ENCODE data around the gene TEX51. TPM values are rescaled to one million over a fixed set of nuclear protein-coding genes. Genes with fewer than 3 reads are reported as not detected.

The TEX51 gene
- total RNA-seq, 1 experiment from 2014 or later: not detected

- no peaks in the 10 kb centered on the region for H3K36me3 ChIP-seq (replicated peaks; ENCODE audit: control insufficient read depth, insufficient read depth, low read length)
- DNase-seq: no peak
- H3K27me3 ChIP-seq (ENCODE audit: control insufficient read depth, insufficient read depth, low read length): no peaks in the 10 kb centered on the region
- H3K4me3 ChIP-seq (ENCODE audit: insufficient read depth, low read depth, low read length): no peak overlapping the region
These were observed 35.2 kb upstream of the TEX51 start for GRCh38 chr2:126863336-126864015.

- no peaks in the 10 kb centered on the region for H3K36me3 ChIP-seq (replicated peaks; ENCODE audit: control insufficient read depth, insufficient read depth, low read length)
- no peak overlapping the region for H3K4me3 ChIP-seq (ENCODE audit: insufficient read depth, low read depth, low read length)
- DNase-seq: peak; percentile 63
- H3K27me3 ChIP-seq (ENCODE audit: control insufficient read depth, insufficient read depth, low read length): no peaks in the 10 kb centered on the region
These were observed 33.8 kb upstream of the TEX51 start for GRCh38 chr2:126864861-126865260.

GRCh38 chr2:126866451-126866850 lies 32.2 kb upstream of the TEX51 start:
- no peak overlapping the region for H3K4me3 ChIP-seq (ENCODE audit: insufficient read depth, low read depth, low read length)

DNA sequence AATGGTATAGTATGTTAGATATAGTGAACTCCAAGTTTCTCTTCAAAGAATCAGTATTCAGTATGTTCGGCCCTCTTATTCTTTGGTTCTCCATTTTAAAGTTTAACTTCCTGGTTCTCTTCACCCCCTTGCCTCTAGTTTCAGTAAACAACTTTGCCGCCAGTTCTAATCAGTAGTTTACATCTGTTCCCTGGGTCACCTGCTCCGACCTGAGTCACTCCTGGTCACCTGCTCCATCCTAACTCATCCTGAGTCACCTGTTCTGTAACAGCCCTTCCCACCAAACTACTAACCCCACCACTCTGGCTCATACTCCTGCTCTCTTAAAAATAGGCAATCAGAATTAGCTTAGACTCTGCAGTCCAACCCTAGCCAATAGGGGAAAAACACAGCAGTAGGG lies 23.7 kb upstream of the TEX51 start:
- no peak for DNase-seq
- no peaks in the 10 kb centered on the region for H3K27me3 ChIP-seq (ENCODE audit: control insufficient read depth, insufficient read depth, low read length)
- H3K36me3 ChIP-seq (replicated peaks; ENCODE audit: control insufficient read depth, insufficient read depth, low read length): no peaks in the 10 kb centered on the region
- H3K4me3 ChIP-seq (ENCODE audit: insufficient read depth, low read depth, low read length): no peak overlapping the region

More at GRCh38 chr2:126866451-126866850, 32.2 kb upstream of the TEX51 start:
- no peaks in the 10 kb centered on the region for H3K27me3 ChIP-seq (ENCODE audit: control insufficient read depth, insufficient read depth, low read length)
- H3K36me3 ChIP-seq (replicated peaks; ENCODE audit: control insufficient read depth, insufficient read depth, low read length): no peaks in the 10 kb centered on the region
- no peak for DNase-seq

DNA sequence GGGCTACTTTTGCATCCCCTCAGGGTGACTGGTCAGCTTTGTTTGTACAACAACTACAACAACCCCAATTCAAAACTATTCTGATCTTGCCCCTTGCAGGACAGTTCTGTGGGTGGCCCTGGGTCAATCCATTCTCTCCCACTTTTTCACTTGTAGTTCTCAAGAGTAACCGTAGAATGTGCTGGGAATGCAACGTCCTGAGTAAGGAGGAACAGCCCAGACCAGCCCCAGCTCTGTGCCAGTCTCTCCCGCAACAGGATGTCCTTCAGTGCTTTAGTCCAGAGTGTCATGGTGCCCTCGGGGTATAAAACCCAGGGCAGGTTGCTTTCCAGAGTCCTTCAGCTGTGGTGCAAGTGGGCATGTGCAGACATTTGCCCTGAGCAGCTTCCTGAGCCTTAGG lies 22.1 kb upstream of the TEX51 start:
- H3K27me3 ChIP-seq (ENCODE audit: control insufficient read depth, insufficient read depth, low read length): no peaks in the 10 kb centered on the region
- no peak overlapping the region for H3K4me3 ChIP-seq (ENCODE audit: insufficient read depth, low read depth, low read length)
- no peaks in the 10 kb centered on the region for H3K36me3 ChIP-seq (replicated peaks; ENCODE audit: control insufficient read depth, insufficient read depth, low read length)
- no peak for DNase-seq

DNA sequence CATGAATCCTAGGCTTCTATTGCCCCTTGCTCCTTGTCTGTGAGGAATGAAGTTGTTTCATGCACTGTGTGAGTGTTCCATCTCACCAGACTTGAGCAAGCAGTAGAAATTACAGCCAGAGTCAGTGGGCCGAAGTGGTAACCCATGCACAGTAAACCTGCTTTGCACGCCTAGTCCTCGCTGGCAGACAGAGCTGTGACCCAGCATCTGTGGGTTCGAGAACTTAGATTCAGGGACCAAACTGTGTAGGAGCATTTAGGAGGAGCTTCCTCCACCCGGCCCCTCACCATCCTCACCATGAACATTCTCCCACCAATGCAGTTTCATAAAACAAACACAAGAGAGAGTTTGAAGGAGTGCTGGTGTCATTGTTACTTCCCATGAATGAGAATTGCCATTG lies 21.6 kb upstream of the TEX51 start:
- Histone ChIP-seq H3K36me3 (replicated peaks; ENCODE audit: control insufficient read depth, insufficient read depth, low read length) (no peaks in the 10 kb centered on the region), H3K4me3 (ENCODE audit: insufficient read depth, low read depth, low read length) (no peak overlapping the region), H3K27me3 (ENCODE audit: control insufficient read depth, insufficient read depth, low read length) (no peaks in the 10 kb centered on the region)
- no peak for DNase-seq

GRCh38 chr2:126877861-126878565 lies 20.7 kb upstream of the TEX51 start:
- Histone ChIP-seq H3K36me3 (replicated peaks; ENCODE audit: control insufficient read depth, insufficient read depth, low read length) (no peaks in the 10 kb centered on the region), H3K27me3 (ENCODE audit: control insufficient read depth, insufficient read depth, low read length) (no peaks in the 10 kb centered on the region)
- DNase-seq: no peak

DNA sequence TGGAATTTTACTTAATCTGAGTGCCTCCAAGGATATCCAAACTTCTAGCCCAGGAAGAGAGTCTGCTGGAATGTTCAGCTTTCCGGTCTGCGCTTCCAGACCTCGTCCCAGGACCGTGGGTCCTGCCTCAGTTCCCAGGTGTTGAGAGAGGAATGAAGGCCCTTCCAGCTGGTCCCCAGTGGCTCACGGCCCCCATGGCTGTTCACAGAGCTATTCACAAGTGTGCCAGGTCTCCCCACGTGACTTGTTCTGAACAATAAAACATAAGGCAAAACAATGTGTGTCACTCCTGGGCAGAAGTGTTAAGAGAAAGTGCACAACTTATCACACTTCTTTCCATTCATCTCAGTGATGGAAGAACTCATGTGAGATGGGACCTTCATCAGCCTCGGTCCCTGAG lies 20.1 kb upstream of the TEX51 start:
- Histone ChIP-seq H3K27me3 (ENCODE audit: control insufficient read depth, insufficient read depth, low read length) (no peaks in the 10 kb centered on the region; the same call in 1 of the 2 replicates), H3K4me3 (ENCODE audit: insufficient read depth, low read depth, low read length) (no peak overlapping the region), H3K36me3 (replicated peaks; ENCODE audit: control insufficient read depth, insufficient read depth, low read length) (no peaks in the 10 kb centered on the region)
- no peak for DNase-seq

More at GRCh38 chr2:126877861-126878565, 20.7 kb upstream of the TEX51 start:
- H3K4me3 ChIP-seq (ENCODE audit: insufficient read depth, low read depth, low read length): no peak overlapping the region

DNA sequence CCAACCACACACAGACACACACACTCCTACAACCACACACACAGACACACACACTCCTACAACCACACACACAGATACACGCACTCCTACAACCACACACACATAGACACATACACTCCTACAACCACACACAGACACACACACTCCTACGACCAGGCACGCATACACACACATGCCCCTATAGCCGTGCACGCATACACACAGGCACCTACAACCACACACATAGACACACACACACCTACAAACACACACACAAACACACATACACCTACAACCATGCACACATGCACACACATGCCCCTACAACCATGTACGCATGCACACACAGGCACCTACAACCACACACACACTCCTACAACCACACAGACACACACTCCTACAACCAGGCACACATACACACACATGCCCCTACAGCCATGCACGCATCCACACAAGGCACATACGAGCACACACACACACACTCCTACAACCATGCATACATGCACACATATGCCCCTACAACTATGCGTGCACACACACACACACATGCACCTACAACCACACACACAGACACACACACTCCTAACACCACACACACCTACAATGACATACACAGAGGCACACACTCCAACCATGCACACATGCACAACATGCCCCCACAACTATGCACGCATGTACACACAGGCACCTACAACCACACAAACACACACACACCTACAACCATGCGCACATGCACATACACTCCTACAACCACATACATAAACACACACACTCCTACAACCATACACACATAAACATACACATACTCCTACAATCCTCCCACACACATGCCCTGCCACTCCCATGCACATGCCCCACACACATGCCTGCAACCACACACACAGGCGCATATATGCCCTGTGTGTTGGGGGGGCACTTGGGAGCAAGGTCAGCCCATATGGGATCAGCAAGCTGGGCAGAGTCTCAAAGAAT lies 19.1 kb upstream of the TEX51 start:
- H3K4me3 ChIP-seq (ENCODE audit: insufficient read depth, low read depth, low read length): no peak overlapping the region
- no peak for DNase-seq
- H3K27me3 ChIP-seq (ENCODE audit: control insufficient read depth, insufficient read depth, low read length): no peaks in the 10 kb centered on the region; the same call in 1 of the 2 replicates
- no peaks in the 10 kb centered on the region for H3K36me3 ChIP-seq (replicated peaks; ENCODE audit: control insufficient read depth, insufficient read depth, low read length)

- DNase-seq: no peak
- H3K27me3 ChIP-seq (ENCODE audit: control insufficient read depth, insufficient read depth, low read length): no peaks in the 10 kb centered on the region; the same call in 1 of the 2 replicates
- no peak overlapping the region for H3K4me3 ChIP-seq (ENCODE audit: insufficient read depth, low read depth, low read length)
- no peaks in the 10 kb centered on the region for H3K36me3 ChIP-seq (replicated peaks; ENCODE audit: control insufficient read depth, insufficient read depth, low read length)
These were observed 18.4 kb upstream of the TEX51 start for GRCh38 chr2:126880324-126880723.

DNA sequence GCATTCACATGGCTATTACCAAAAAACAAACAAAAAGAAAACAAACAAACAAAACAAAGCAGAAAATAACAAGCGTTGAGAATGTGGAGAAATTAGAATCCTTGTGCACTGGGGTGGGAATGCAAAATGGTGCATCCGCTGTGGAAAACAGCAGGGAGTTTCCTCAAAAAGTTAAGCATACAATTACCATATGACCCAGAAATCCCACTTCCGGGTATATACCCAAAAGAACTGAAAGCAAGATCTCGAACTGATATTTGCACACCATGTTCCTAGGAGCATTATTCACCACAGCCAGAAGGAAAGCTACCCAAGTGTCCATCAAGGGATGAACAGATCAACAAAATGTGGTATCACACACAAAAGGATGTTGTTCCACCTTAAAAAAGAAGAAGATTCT lies 17.9 kb upstream of the TEX51 start:
- Histone ChIP-seq H3K27me3 (ENCODE audit: control insufficient read depth, insufficient read depth, low read length) (peaks cover 2% of the 10 kb centered on the region; the same call in 1 of the 2 replicates), H3K36me3 (replicated peaks; ENCODE audit: control insufficient read depth, insufficient read depth, low read length) (no peaks in the 10 kb centered on the region), H3K4me3 (ENCODE audit: insufficient read depth, low read depth, low read length) (no peak overlapping the region)
- no peak for DNase-seq

GRCh38 chr2:126881591-126881990 lies 17.1 kb upstream of the TEX51 start:
- H3K4me3 ChIP-seq (ENCODE audit: insufficient read depth, low read depth, low read length): no peak overlapping the region
- H3K36me3 ChIP-seq (replicated peaks; ENCODE audit: control insufficient read depth, insufficient read depth, low read length): no peaks in the 10 kb centered on the region
- DNase-seq: no peak
- peaks cover 3% of the 10 kb centered on the region; the same call in 1 of the 2 replicates for H3K27me3 ChIP-seq (ENCODE audit: control insufficient read depth, insufficient read depth, low read length)

- Histone ChIP-seq H3K27me3 (ENCODE audit: control insufficient read depth, insufficient read depth, low read length) (peaks cover 8% of the 10 kb centered on the region; the same call in 1 of the 2 replicates), H3K4me3 (ENCODE audit: insufficient read depth, low read depth, low read length) (no peak overlapping the region), H3K36me3 (replicated peaks; ENCODE audit: control insufficient read depth, insufficient read depth, low read length) (no peaks in the 10 kb centered on the region)
- DNase-seq: no peak
These were observed 16.5 kb upstream of the TEX51 start for GRCh38 chr2:126882181-126882580.

All from H7 (cell line).